BLaER1 (cell line): Measurements from ENCODE around the gene MFF.
A peak's percentile ranks its signal among the peaks of the same experiment; 100 is the strongest.

Experiments
- H3K27ac ChIP-seq: shearing (Covaris generic); formaldehyde crosslinking; 2 replicates; pipeline ENCODE4 v1.8.1; 2022
- H3K27me3 ChIP-seq: shearing (Covaris generic); formaldehyde crosslinking; 2 replicates; pipeline ENCODE4 v1.8.1; 2022
- H3K36me3 ChIP-seq: shearing (Covaris generic); formaldehyde crosslinking; 2 replicates; pipeline ENCODE4 v1.8.1; 2022
- H3K4me1 ChIP-seq: shearing (Covaris generic); formaldehyde crosslinking; 2 replicates; pipeline ENCODE4 v1.8.1; 2022
- H3K4me2 ChIP-seq: shearing (Covaris generic); formaldehyde crosslinking; 2 replicates; pipeline ENCODE4 v1.8.1; 2022
- H3K4me3 ChIP-seq: shearing (Covaris generic); formaldehyde crosslinking; 2 replicates; pipeline ENCODE4 v1.8.1; 2022
- H3K9ac ChIP-seq: shearing (Covaris generic); formaldehyde crosslinking; 2 replicates; pipeline ENCODE4 v1.8.1; 2022
- H3K9me3 ChIP-seq: shearing (Covaris generic); formaldehyde crosslinking; 2 replicates; pipeline ENCODE4 v1.8.1; 2022
- H4K20me1 ChIP-seq: shearing (Covaris generic); formaldehyde crosslinking; 2 replicates; pipeline ENCODE4 v1.8.1; 2022
- Cebpa-rat ChIP-seq: shearing (Covaris generic); IDR thresholded peaks from 2 replicates; pipeline ENCODE4 v1.8.1; 2022

The MFF gene

GRCh38 chr2:227324995-227325838 is at the start of gene MFF:
MFF (plus strand) TSS chr2:227325251; CDS start chr2:227330666, 5,415 bp downstream.
- Histone ChIP-seq H3K4me1 (peaks cover 30% of the 10 kb centered on the region), H4K20me1 (peaks cover 45% of the 10 kb centered on the region), H3K27me3 (no peaks in the 10 kb centered on the region), H3K36me3 (peaks cover 18% of the 10 kb centered on the region), H3K9ac (peak within 1 kb of the TSS; percentile 94), H3K4me2 (peak within 1 kb of the TSS; percentile 95), H3K4me3 (peak within 1 kb of the TSS; percentile 88), H3K9me3 (peaks cover 19% of the 10 kb centered on the region), H3K27ac (peak within 1 kb of the TSS; percentile 96)
- TF ChIP-seq Cebpa-rat, result no peak

- H3K27ac ChIP-seq, result no peak overlapping the region
- no peaks in the 10 kb centered on the region for H3K36me3 ChIP-seq
- H3K9ac ChIP-seq, result no peak overlapping the region
- H4K20me1 ChIP-seq, result no peaks in the 10 kb centered on the region
- no peaks in the 10 kb centered on the region for H3K4me1 ChIP-seq
- no peak overlapping the region for H3K4me3 ChIP-seq
- TF ChIP-seq Cebpa-rat, result no peak
- H3K27me3 ChIP-seq, result no peaks in the 10 kb centered on the region
- no peak overlapping the region for H3K4me2 ChIP-seq
- H3K9me3 ChIP-seq, result no peaks in the 10 kb centered on the region
These were observed 44.2 kb upstream of the MFF start for GRCh38 chr2:227280895-227281294.

GRCh38 chr2:227285741-227286236 is 39.3 kb upstream of the MFF start:
- no peak overlapping the region for H3K27ac ChIP-seq
- H3K36me3 ChIP-seq, result no peaks in the 10 kb centered on the region
- H3K4me1 ChIP-seq, result no peaks in the 10 kb centered on the region
- TF ChIP-seq Cebpa-rat, result no peak
- no peak overlapping the region for H3K4me2 ChIP-seq
- H4K20me1 ChIP-seq, result no peaks in the 10 kb centered on the region
- H3K9me3 ChIP-seq, result no peaks in the 10 kb centered on the region
- H3K4me3 ChIP-seq, result no peak overlapping the region
- H3K27me3 ChIP-seq, result no peaks in the 10 kb centered on the region
- H3K9ac ChIP-seq, result no peak overlapping the region

GRCh38 chr2:227287771-227288170 is 37.3 kb upstream of the MFF start:
- H3K4me1 ChIP-seq, result no peaks in the 10 kb centered on the region
- no peak for TF ChIP-seq Cebpa-rat
- no peak overlapping the region for H3K27ac ChIP-seq
- H3K9me3 ChIP-seq, result no peaks in the 10 kb centered on the region
- no peak overlapping the region for H3K4me3 ChIP-seq
- no peaks in the 10 kb centered on the region for H3K27me3 ChIP-seq
- H3K9ac ChIP-seq, result no peak overlapping the region
- H3K4me2 ChIP-seq, result no peak overlapping the region
- H4K20me1 ChIP-seq, result no peaks in the 10 kb centered on the region
- no peaks in the 10 kb centered on the region for H3K36me3 ChIP-seq

- Histone ChIP-seq H3K27ac (no peak overlapping the region), H3K36me3 (no peaks in the 10 kb centered on the region), H3K27me3 (no peaks in the 10 kb centered on the region), H3K4me2 (no peak overlapping the region), H3K4me1 (no peaks in the 10 kb centered on the region), H3K4me3 (no peak overlapping the region), H4K20me1 (no peaks in the 10 kb centered on the region), H3K9me3 (no peaks in the 10 kb centered on the region), H3K9ac (no peak overlapping the region)
- no peak for TF ChIP-seq Cebpa-rat
These were observed 32.7 kb upstream of the MFF start for GRCh38 chr2:227292314-227292713.

- H3K27ac ChIP-seq, result no peak overlapping the region
- H3K27me3 ChIP-seq, result no peaks in the 10 kb centered on the region
- no peaks in the 10 kb centered on the region for H3K36me3 ChIP-seq
- H4K20me1 ChIP-seq, result no peaks in the 10 kb centered on the region
- TF ChIP-seq Cebpa-rat, result no peak
- no peaks in the 10 kb centered on the region for H3K9me3 ChIP-seq
- no peak overlapping the region for H3K4me3 ChIP-seq
- H3K4me1 ChIP-seq, result no peaks in the 10 kb centered on the region
- H3K4me2 ChIP-seq, result no peak overlapping the region
- H3K9ac ChIP-seq, result no peak overlapping the region
These were observed 31.5 kb upstream of the MFF start for GRCh38 chr2:227293531-227293930.

- no peak overlapping the region for H3K4me3 ChIP-seq
- 0 out of 2 replicates have a peak, but pooled peaks cover 6% of the 10 kb centered on the region for H3K36me3 ChIP-seq
- H3K9ac ChIP-seq, result no peak overlapping the region
- no peaks in the 10 kb centered on the region for H4K20me1 ChIP-seq
- no peaks in the 10 kb centered on the region for H3K9me3 ChIP-seq
- no peaks in the 10 kb centered on the region for H3K4me1 ChIP-seq
- no peak for TF ChIP-seq Cebpa-rat
- no peak overlapping the region for H3K27ac ChIP-seq
- H3K27me3 ChIP-seq, result no peaks in the 10 kb centered on the region
- no peak overlapping the region for H3K4me2 ChIP-seq
These were observed 29.2 kb upstream of the MFF start for GRCh38 chr2:227295806-227296205.

- Histone ChIP-seq H3K36me3 (0 out of 2 replicates have a peak, but pooled peaks cover 10% of the 10 kb centered on the region), H4K20me1 (no peaks in the 10 kb centered on the region), H3K4me3 (no peak overlapping the region), H3K4me1 (no peaks in the 10 kb centered on the region), H3K27me3 (no peaks in the 10 kb centered on the region), H3K27ac (no peak overlapping the region), H3K4me2 (no peak overlapping the region), H3K9ac (no peak overlapping the region), H3K9me3 (no peaks in the 10 kb centered on the region)
- no peak for TF ChIP-seq Cebpa-rat
These were observed 28.2 kb upstream of the MFF start for GRCh38 chr2:227296671-227297405.

- no peak for TF ChIP-seq Cebpa-rat
- Histone ChIP-seq H3K4me1 (no peaks in the 10 kb centered on the region), H3K9me3 (no peaks in the 10 kb centered on the region), H3K9ac (no peak overlapping the region), H3K36me3 (peaks cover 10% of the 10 kb centered on the region; the same call in 1 of the 2 replicates), H3K4me2 (no peak overlapping the region), H3K27ac (no peak overlapping the region), H3K27me3 (no peaks in the 10 kb centered on the region), H3K4me3 (no peak overlapping the region), H4K20me1 (no peaks in the 10 kb centered on the region)
These were observed 23.5 kb upstream of the MFF start for GRCh38 chr2:227301523-227301922.

GRCh38 chr2:227308784-227309183 is 16.3 kb upstream of the MFF start:
- no peak overlapping the region for H3K27ac ChIP-seq
- no peaks in the 10 kb centered on the region; the same call in 1 of the 2 replicates for H3K36me3 ChIP-seq
- H3K27me3 ChIP-seq, result no peaks in the 10 kb centered on the region
- no peaks in the 10 kb centered on the region for H3K4me1 ChIP-seq
- no peak overlapping the region for H3K4me2 ChIP-seq
- no peaks in the 10 kb centered on the region for H3K9me3 ChIP-seq
- no peaks in the 10 kb centered on the region for H4K20me1 ChIP-seq
- no peak overlapping the region for H3K4me3 ChIP-seq
- no peak for TF ChIP-seq Cebpa-rat
- H3K9ac ChIP-seq, result no peak overlapping the region
